Epithelial cell of esophagus (primary cell): ENCODE data around the gene TUNAR.
A peak's percentile ranks its signal among the peaks of the same experiment; 100 is the strongest.

Experiments used
- DNase-seq: peaks from one replicate; pipeline ENCODE4 v3.0.0; 2010; ENCODE audit warnings: low read depth
- H3K4me3 ChIP-seq: 2 replicates; pipeline ENCODE4 v1.5.1; 2011; ENCODE audit warnings: mild to moderate bottlenecking, low read length, control low read depth
- CTCF ChIP-seq: IDR thresholded peaks from 2 replicates; pipeline ENCODE4 v1.5.1; 2011; ENCODE audit warnings: low read depth, mild to moderate bottlenecking, low read length, control low read depth, inconsistent platforms; ENCODE audit not compliant: insufficient read depth; ENCODE audit errors: missing control alignments

Gene TUNAR

GRCh38 chr14:95885278-95885677 is 8.6 kb downstream of the TUNAR start:
- no peak overlapping the region for H3K4me3 ChIP-seq
- DNase-seq, result no peak
- no peak for TF ChIP-seq CTCF

DNA sequence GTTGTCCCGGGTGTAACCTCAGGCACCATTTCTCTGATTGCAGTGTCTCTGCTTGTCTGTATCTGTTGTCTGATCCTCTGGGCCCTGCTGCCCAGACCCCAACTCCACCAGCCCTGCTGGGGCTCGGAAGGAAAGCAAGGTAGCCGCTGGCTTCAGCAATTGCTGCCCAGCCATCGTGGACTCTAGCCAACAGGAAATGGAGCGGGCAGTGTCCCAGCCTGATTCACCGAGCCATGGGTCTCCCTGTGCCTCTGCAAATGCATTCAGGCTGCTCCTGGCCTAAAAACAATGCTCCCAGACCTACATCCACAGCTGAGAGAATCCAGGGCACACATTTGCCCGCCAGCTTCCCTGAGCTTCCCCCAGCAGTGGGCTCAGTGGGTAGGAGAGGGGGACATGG is 9.2 kb downstream of the TUNAR start:
- DNase-seq, result no peak
- H3K4me3 ChIP-seq, result no peak overlapping the region
- TF ChIP-seq CTCF, result no peak

DNA sequence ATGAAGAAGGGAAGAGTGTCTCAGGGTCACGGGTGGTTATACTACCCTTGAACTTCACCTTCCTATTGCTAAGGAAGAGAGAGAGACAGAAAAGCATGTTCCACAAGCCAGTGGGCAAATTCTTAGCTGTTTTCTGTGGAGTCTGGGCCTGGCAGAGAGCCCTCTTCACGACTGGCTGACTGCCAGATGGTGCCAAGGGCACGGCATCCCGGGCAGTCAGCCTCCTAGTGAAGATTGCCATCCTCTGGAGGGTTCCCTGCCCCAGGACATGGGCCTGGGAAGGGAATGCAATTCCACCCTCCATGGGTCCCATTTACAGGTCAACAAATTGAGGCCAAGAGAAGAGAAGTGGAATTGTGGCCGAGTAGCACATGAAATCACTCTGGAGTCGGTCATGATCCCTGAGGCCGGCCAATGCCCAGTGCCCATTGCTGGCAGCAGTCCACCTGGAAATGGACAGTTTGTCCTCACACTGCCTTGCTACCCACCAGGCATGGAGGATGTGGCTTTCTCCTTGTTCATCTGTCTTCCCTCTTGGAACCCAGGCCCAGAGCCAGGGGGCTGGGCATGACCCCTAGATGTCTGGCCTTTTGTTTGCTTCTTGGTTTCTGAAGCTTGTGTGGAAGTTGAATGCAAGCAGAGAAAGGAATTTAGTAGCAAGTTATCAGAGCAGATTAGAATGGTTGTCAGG is 9.9 kb downstream of the TUNAR start:
- DNase-seq, result no peak
- H3K4me3 ChIP-seq, result no peak overlapping the region
- TF ChIP-seq CTCF, result no peak

DNA sequence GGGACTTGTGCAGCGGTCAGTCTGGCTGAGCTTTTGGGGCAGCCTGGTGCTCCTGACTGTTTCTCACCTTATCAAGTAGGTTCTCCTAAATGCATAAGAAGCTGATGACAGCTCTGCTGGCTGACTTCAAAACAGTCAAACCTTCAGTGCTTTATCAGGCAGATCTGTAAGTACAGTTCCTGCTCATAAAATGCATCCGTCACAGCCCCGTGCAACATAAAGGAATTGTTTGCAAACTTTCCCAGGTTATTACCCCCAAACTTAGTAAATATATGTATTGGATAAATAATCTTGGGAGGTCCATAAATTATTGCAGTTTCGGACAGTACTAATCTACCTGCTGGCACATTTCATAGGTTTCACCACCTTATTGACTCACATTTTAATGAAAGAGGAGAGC is 10.7 kb downstream of the TUNAR start:
- TF ChIP-seq CTCF, result no peak
- H3K4me3 ChIP-seq, result no peak overlapping the region
- no peak for DNase-seq

DNA sequence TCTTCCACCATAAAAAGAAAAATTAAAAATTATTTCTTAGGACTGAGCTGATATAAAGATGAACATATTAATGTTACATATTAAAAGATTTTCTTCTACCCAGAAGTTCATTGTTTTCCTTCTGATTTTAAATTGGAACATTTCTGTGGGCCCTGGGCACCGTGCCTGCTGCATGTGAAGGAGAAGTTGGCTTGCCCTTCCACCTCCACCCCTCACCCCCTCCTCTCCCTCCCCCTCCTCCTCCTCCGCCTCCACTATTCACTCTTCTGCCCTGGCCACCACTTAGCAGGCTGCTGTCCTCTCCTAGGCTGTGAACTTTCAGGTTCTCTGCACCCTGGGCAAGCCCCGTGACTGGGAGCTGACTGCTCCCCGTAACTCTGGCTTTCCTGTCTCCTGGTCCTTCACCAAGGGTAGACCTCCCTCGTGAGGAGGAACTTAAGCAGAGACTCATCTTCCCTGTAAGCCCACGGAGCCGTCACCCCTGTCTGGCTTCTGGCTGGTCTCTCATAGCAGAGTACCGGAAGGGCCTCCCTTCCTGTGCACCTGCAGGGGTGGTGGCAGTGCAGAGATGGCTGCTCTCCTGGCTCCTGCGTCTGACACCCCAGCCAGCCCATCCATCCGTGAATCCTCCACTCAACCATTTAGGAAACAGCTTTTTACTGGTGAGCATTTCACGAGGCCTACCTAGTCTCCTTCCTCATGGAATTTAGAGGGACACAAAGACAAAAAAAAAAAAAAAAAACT is 12.8 kb downstream of the TUNAR start:
- no peak for TF ChIP-seq CTCF
- no peak overlapping the region for H3K4me3 ChIP-seq
- DNase-seq, result no peak

DNA sequence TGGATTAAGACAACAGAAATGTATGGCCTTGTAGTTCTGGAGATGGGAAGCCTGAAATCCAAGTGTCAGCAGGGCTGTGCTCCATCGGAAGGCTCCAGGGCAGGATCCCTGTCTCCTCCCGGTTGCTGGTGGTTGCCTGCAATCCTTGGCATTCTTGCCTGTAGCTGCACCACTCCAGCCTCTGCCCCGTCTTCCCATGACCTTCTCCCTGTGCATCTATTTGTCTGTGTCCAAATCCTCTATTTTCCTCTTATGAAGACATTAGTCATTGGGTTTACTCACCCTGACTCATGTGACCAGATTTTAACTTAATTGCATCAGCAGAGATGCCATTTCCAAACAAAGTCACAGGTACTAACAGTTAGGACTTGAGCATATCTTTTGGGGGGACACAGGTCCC is 15.1 kb downstream of the TUNAR start:
- TF ChIP-seq CTCF, result no peak
- no peak overlapping the region for H3K4me3 ChIP-seq
- DNase-seq, result peak; percentile 27
